GM21423 (cell line): ENCODE measurements around the gene TIMM22.
"Not testable (repeated sequence)": the region's sequence is repeated elsewhere in the genome, so short reads cannot be mapped to it uniquely, and the experiment has no call there.

Experiments
- ATAC-seq: cut with Tn5 transposase; IDR thresholded peaks from one replicate; pipeline ENCODE4 v1.9.1; 2021; ENCODE audit warnings: mild to moderate bottlenecking, moderate library complexity; ENCODE audit not compliant: unreplicated experiment

The TIMM22 gene

GRCh38 chr17:1037238-1037879 lies 40.4 kb downstream of the TIMM22 start:
- no peak for ATAC-seq

- ATAC-seq = no peak
Observed at GRCh38 chr17:1038459-1039122, 41.7 kb downstream of the TIMM22 start.

GRCh38 chr17:1039123-1039507 lies 42.2 kb downstream of the TIMM22 start:
- no peak for ATAC-seq

GRCh38 chr17:1039511-1040215 lies 42.7 kb downstream of the TIMM22 start:
- no peak for ATAC-seq

- no peak for ATAC-seq
Observed at GRCh38 chr17:1040216-1040600, 43.3 kb downstream of the TIMM22 start.

GRCh38 chr17:1041746-1042145 lies 44.8 kb downstream of the TIMM22 start:
- no peak for ATAC-seq

GRCh38 chr17:1042486-1042885 lies 45.6 kb downstream of the TIMM22 start:
- ATAC-seq = no peak

GRCh38 chr17:1043601-1044251 lies 46.8 kb downstream of the TIMM22 start:
- no peak for ATAC-seq

- ATAC-seq = not testable (repeated sequence)
Observed at GRCh38 chr17:1044387-1045009, 47.6 kb downstream of the TIMM22 start.

GRCh38 chr17:1045456-1045855 lies 48.5 kb downstream of the TIMM22 start:
- ATAC-seq = no peak

GRCh38 chr17:1047177-1047878 lies 50.4 kb downstream of the TIMM22 start:
- ATAC-seq = no peak

GRCh38 chr17:1047879-1048470 lies 51.0 kb downstream of the TIMM22 start:
- no peak for ATAC-seq

GRCh38 chr17:1048516-1049115 lies 51.7 kb downstream of the TIMM22 start:
- ATAC-seq = not testable (repeated sequence)

GRCh38 chr17:1049446-1050225 lies 52.7 kb downstream of the TIMM22 start:
- ATAC-seq = no peak

GRCh38 chr17:1050246-1050995 lies 53.5 kb downstream of the TIMM22 start:
- ATAC-seq = no peak

- ATAC-seq = no peak
Observed at GRCh38 chr17:1050996-1051925, 54.3 kb downstream of the TIMM22 start.
